ENCODE results near the gene HYAL1.
"Not testable (repeated sequence)": the region's sequence is repeated elsewhere in the genome, so short reads cannot be mapped to it uniquely, and the experiment has no call there.

The HYAL1 gene

GRCh38 chr3:50314816-50315215 is 11.4 kb upstream of the HYAL1 start (continued):
- no peak for TF ChIP-seq ZNF155 (tag by site-specific recombination; IDR thresholded peaks at IDR 0.05)

GRCh38 chr3:50314342-50314741 is 11.0 kb upstream of the HYAL1 start:
- no peak for TF ChIP-seq ZNF280D (tag by site-specific recombination; IDR thresholded peaks at IDR 0.05)
- no peak for TF ChIP-seq ZNF114 (tag by site-specific recombination; IDR thresholded peaks at IDR 0.05)
- no peak for TF ChIP-seq ZNF37A (tag by site-specific recombination; IDR thresholded peaks at IDR 0.05)
- TF ChIP-seq ZBTB7A (tag by site-specific recombination; IDR thresholded peaks at IDR 0.05; ENCODE audit: low read depth): no peak
- no peak for TF ChIP-seq ZNF707 (tag by site-specific recombination; IDR thresholded peaks at IDR 0.05)
- no peak for TF ChIP-seq SETDB1 (IDR thresholded peaks at IDR 0.05; ENCODE audit: insufficient read length, low read length)
- ChIA-PET POLR2A (interaction anchor here (0.6 to 2.2 kb wide), 2 partner anchors 23 to 1066 kb away, joined by 3 to 5 read pairs; no protein-coding TSS in a partner anchor), CTCF (interaction anchor here (0.6 kb wide), 1 partner anchor 133 kb away, joined by 4 read pairs; no protein-coding TSS in a partner anchor)
- Histone ChIP-seq H3K4me3 (ENCODE audit: low read depth, low read length) (no peak overlapping the region), H3K36me3 (ENCODE audit: control insufficient read depth in 2 of 2, insufficient read depth in 1 of 2, low read length in 2 of 2) (peaks cover 0 to 30% of the 10 kb centered on the region in 2 experiments; a peak in 1 of 3 replicates), H3K4me1 (ENCODE audit: control insufficient read depth, insufficient read depth, low read length) (peaks cover 7% of the 10 kb centered on the region; the same call in 1 of the 2 replicates), H3K9me3 (ENCODE audit: control insufficient read depth, insufficient read depth, low read depth, low read length) (no peaks in the 10 kb centered on the region), H3K27ac (ENCODE audit: extremely low read depth, low read depth, low read length) (no peak overlapping the region)

- H3K4me3 ChIP-seq (ENCODE audit: low read depth, low read length); H3K27ac ChIP-seq (ENCODE audit: extremely low read depth, low read depth, low read length); H3K9me3 ChIP-seq (ENCODE audit: control insufficient read depth, insufficient read depth, low read depth, low read length); H3K36me3 ChIP-seq (ENCODE audit: control insufficient read depth in 2 of 2, insufficient read depth in 1 of 2, low read length in 2 of 2); CTCF ChIA-PET; POLR2A ChIA-PET; H3K4me1 ChIP-seq (ENCODE audit: control insufficient read depth, insufficient read depth, low read length): not testable (repeated sequence)
Measured at GRCh38 chr3:50312041-50312440, 8.7 kb upstream of the HYAL1 start.

GRCh38 chr3:50304601-50305000 is 1.2 kb upstream of the HYAL1 start:
- CTCF ChIA-PET: no interaction called here
- no peak for TF ChIP-seq CTCF (tag by site-specific recombination; IDR thresholded peaks at IDR 0.05)
- TF ChIP-seq MZF1 (tag by site-specific recombination; IDR thresholded peaks at IDR 0.05; ENCODE audit: borderline replicate concordance): no peak
- no peak for TF ChIP-seq ZNF843 (tag by site-specific recombination; IDR thresholded peaks at IDR 0.05)
- no peak for TF ChIP-seq ZNF121 (tag by site-specific recombination; IDR thresholded peaks at IDR 0.05)
- TF ChIP-seq ZNF580 (tag by site-specific recombination; IDR thresholded peaks at IDR 0.05): no peak
- no peak for TF ChIP-seq ZNF530 (tag by site-specific recombination; IDR thresholded peaks at IDR 0.05; ENCODE audit: low read depth)
- TF ChIP-seq AEBP2 (tag by site-specific recombination; IDR thresholded peaks at IDR 0.05; ENCODE audit: borderline replicate concordance): no peak
- no peak for TF ChIP-seq ZNF202 (tag by site-specific recombination; IDR thresholded peaks at IDR 0.05; ENCODE audit: borderline replicate concordance)
- TF ChIP-seq ZXDB (tag by site-specific recombination; IDR thresholded peaks at IDR 0.05): no peak
- TF ChIP-seq SCRT1 (tag by site-specific recombination; IDR thresholded peaks at IDR 0.05; ENCODE audit: borderline replicate concordance): no peak
- no peak for TF ChIP-seq RBAK (tag by site-specific recombination; IDR thresholded peaks at IDR 0.05)
- no peak overlapping the region for H3K27ac ChIP-seq (ENCODE audit: extremely low read depth, low read depth, low read length)

More at GRCh38 chr3:50304601-50305000, 1.2 kb upstream of the HYAL1 start:
- Histone ChIP-seq H3K4me1 (ENCODE audit: control insufficient read depth, insufficient read depth, low read length) (no peaks in the 10 kb centered on the region), H3K36me3 (ENCODE audit: control insufficient read depth in 2 of 2, insufficient read depth in 1 of 2, low read length in 2 of 2) (no peaks in the 10 kb centered on the region), H3K4me3 (ENCODE audit: low read depth, low read length) (no peak overlapping the region), H3K9me3 (ENCODE audit: control insufficient read depth, insufficient read depth, low read depth, low read length) (no peaks in the 10 kb centered on the region)
- POLR2A ChIA-PET: interaction anchor here (0.6 kb wide), 1 partner anchor 29 kb away, joined by 3 read pairs; no protein-coding TSS in a partner anchor
